PC-3 (cell line): Measurements from ENCODE around the gene BORCS5. TPM values are rescaled to one million over a fixed set of nuclear protein-coding genes. Genes with fewer than 3 reads are reported as not detected.

Experiments used
- ATAC-seq: fragments of 200-7000 bp; cut with Tn5 transposase; 2 replicates; pipeline ENCODE4 v1.9.1; 2020; ENCODE audit warnings: mild to moderate bottlenecking, moderate library complexity
- BruUV-seq: library from RNA; stranded (reverse); fragments of 400-500 nt; replicated peaks from 2 replicates; lab custom pipeline; 2021; lab: Mats Ljungman, UMichigan
- CTCF ChIA-PET: fragments of 300-600 bp; sonication (Branson Sonifier 250); formaldehyde crosslinking; loops from one replicate; lab custom pipeline; 2022; ENCODE audit warnings: antibody characterized with exemption; lab: Charles Lee
- POLR2A ChIA-PET: fragments of 300-600 bp; sonication (Branson Sonifier 250); formaldehyde crosslinking; loops from one replicate; lab custom pipeline; 2022; ENCODE audit warnings: antibody characterized with exemption; ENCODE audit not compliant: unreplicated experiment; lab: Charles Lee
- DNase-seq: peaks from one replicate; pipeline ENCODE4 v3.0.0-alpha.2; 2015
- H2AFZ ChIP-seq: fragments of 300-600 bp; sonication (generic); 2 replicates; pipeline ENCODE4 v1.6.0; 2016; ENCODE audit warnings: antibody characterized with exemption, low read length
- H3F3A ChIP-seq: fragments of 300-600 bp; sonication (generic); one replicate; pipeline ENCODE4 v1.6.0; 2017; ENCODE audit warnings: antibody characterized with exemption, low read length, control low read depth, mild to moderate bottlenecking; ENCODE audit not compliant: unreplicated experiment
- H3K27ac ChIP-seq: fragments of 300-600 bp; sonication (generic); 2 replicates; pipeline ENCODE4 v1.5.1; 2016; ENCODE audit warnings: mild to moderate bottlenecking, low read length
- H3K27me3 ChIP-seq: fragments of 300-600 bp; sonication (generic); 2 replicates; pipeline ENCODE4 v1.6.1; 2016; ENCODE audit warnings: low read length, mixed read lengths
- H3K36me3 ChIP-seq: fragments of 300-600 bp; sonication (generic); 2 replicates; pipeline ENCODE4 v1.6.1; 2016; ENCODE audit warnings: low read depth, mixed run types, low read length, mixed read lengths
- H3K4me1 ChIP-seq: fragments of 300-600 bp; sonication (generic); 2 replicates; pipeline ENCODE4 v1.5.1; 2016; ENCODE audit warnings: low read length; ENCODE audit not compliant: insufficient read depth
- H3K4me2 ChIP-seq: fragments of 300-600 bp; sonication (generic); 2 replicates; pipeline ENCODE4 v1.6.0; 2016; ENCODE audit warnings: low read length
- H3K4me3 ChIP-seq: fragments of 300-600 bp; sonication (generic); 2 replicates; pipeline ENCODE4 v1.5.1; 2016; ENCODE audit warnings: mild to moderate bottlenecking, low read length, mixed read lengths
- H3K79me2 ChIP-seq: fragments of 300-600 bp; sonication (generic); 2 replicates; pipeline ENCODE4 v1.6.1; 2017; ENCODE audit warnings: low read length, mixed read lengths
- H3K9ac ChIP-seq: fragments of 300-600 bp; sonication (generic); 2 replicates; pipeline ENCODE4 v1.6.0; 2016; ENCODE audit warnings: mild to moderate bottlenecking, low read length
- H3K9me2 ChIP-seq: fragments of 300-600 bp; sonication (generic); replicated peaks from 2 replicates; pipeline ENCODE4 v1.6.1; 2016; ENCODE audit warnings: mixed run types, low read length, mixed read lengths
- H3K9me3 ChIP-seq: fragments of 300-600 bp; sonication (generic); 2 replicates; pipeline ENCODE4 v1.6.1; 2016; ENCODE audit warnings: low read length, mixed read lengths
- H4K20me1 ChIP-seq: fragments of 300-600 bp; sonication (generic); 2 replicates; pipeline ENCODE4 v1.6.1; 2016; ENCODE audit warnings: low read length, mixed read lengths
- EZH2 ChIP-seq: fragments of 300-600 bp; sonication (generic); IDR thresholded peaks from one replicate; pipeline ENCODE4 v1.6.1; 2017; ENCODE audit warnings: antibody characterized with exemption, mild to moderate bottlenecking, low read length; ENCODE audit not compliant: unreplicated experiment
- EZH2phosphoT487 ChIP-seq: fragments of 300-600 bp; sonication (generic); IDR thresholded peaks from 2 replicates; pipeline ENCODE4 v1.6.1; 2018; ENCODE audit warnings: mild to moderate bottlenecking, antibody characterized with exemption, low read length, borderline replicate concordance
- intact Hi-C: fragments of 100-400 bp; cut with micrococcal nuclease; formaldehyde crosslinking; loops from 2 replicates; pipeline ENCODE4 v1.9.0; 2023
- total RNA-seq: library from RNA; depleted of rRNA; stranded (reverse); fragments of >200 nt; gene quantifications from 2 replicates; pipeline ENCODE4 v1.2.3, GENCODE V29; 2014
- TF ChIP-seq, protein P1 (sequence below): fragments of 300-600 bp; sonication (generic); conservative IDR thresholded peaks from 2 replicates; pipeline ENCODE4 v1.5.1; 2017; ENCODE audit warnings: antibody characterized with exemption, low read depth, mild to moderate bottlenecking, low read length

BORCS5 gene
- total RNA-seq, 1 experiment from 2014 or later = 2.3 TPM

- Histone ChIP-seq H3K4me1 (peaks cover 22% of the 10 kb centered on the region), H3K27ac (peak overlapping the region; percentile 61), H3K27me3 (no peaks in the 10 kb centered on the region), H3K9ac (peak overlapping the region; percentile 34; the same call in 1 of the 2 replicates), H3F3A (no peaks in the 10 kb centered on the region), H4K20me1 (no peaks in the 10 kb centered on the region), H2AFZ (no peak overlapping the region), H3K4me2 (no peak overlapping the region), H3K9me3 (no peaks in the 10 kb centered on the region), H3K4me3 (no peak overlapping the region), H3K36me3 (no peaks in the 10 kb centered on the region), H3K9me2 (no peaks in the 10 kb centered on the region), H3K79me2 (no peaks in the 10 kb centered on the region)
- ChIA-PET CTCF (no interaction called here), POLR2A (no interaction called here)
- no peak for TF ChIP-seq EZH2
- ATAC-seq = no peak
- intact Hi-C loops = loop anchor here (2.0 kb wide), 1 partner anchor 13 kb away; no protein-coding TSS in a partner anchor
- DNase-seq = no peak
- BruUV-seq = no TSS peak
Measured at GRCh38 chr12:12450043-12450471, 93.2 kb downstream of the BORCS5 start.

GRCh38 chr12:12451098-12451497 lies 94.2 kb downstream of the BORCS5 start:
- intact Hi-C loops = loop anchor here (2.0 kb wide), 1 partner anchor 14 kb away; no protein-coding TSS in a partner anchor
- Histone ChIP-seq H3K27ac (peak overlapping the region; percentile 88), H4K20me1 (no peaks in the 10 kb centered on the region), H3K4me2 (peak overlapping the region; percentile 73), H3K36me3 (no peaks in the 10 kb centered on the region), H2AFZ (no peak overlapping the region), H3K9me3 (no peaks in the 10 kb centered on the region), H3K9me2 (no peaks in the 10 kb centered on the region), H3K4me3 (no peak overlapping the region; the same call in 1 of the 2 replicates), H3K79me2 (no peaks in the 10 kb centered on the region), H3K27me3 (no peaks in the 10 kb centered on the region), H3K4me1 (peaks cover 22% of the 10 kb centered on the region), H3F3A (no peaks in the 10 kb centered on the region), H3K9ac (peak overlapping the region; percentile 61)
- peak; percentile 68 for DNase-seq
- peak; percentile 89 for ATAC-seq
- BruUV-seq = no TSS peak
- CTCF ChIA-PET = no interaction called here
- POLR2A ChIA-PET = no interaction called here
- TF ChIP-seq, protein P1, sequence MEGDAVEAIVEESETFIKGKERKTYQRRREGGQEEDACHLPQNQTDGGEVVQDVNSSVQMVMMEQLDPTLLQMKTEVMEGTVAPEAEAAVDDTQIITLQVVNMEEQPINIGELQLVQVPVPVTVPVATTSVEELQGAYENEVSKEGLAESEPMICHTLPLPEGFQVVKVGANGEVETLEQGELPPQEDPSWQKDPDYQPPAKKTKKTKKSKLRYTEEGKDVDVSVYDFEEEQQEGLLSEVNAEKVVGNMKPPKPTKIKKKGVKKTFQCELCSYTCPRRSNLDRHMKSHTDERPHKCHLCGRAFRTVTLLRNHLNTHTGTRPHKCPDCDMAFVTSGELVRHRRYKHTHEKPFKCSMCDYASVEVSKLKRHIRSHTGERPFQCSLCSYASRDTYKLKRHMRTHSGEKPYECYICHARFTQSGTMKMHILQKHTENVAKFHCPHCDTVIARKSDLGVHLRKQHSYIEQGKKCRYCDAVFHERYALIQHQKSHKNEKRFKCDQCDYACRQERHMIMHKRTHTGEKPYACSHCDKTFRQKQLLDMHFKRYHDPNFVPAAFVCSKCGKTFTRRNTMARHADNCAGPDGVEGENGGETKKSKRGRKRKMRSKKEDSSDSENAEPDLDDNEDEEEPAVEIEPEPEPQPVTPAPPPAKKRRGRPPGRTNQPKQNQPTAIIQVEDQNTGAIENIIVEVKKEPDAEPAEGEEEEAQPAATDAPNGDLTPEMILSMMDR = no peak
- TF ChIP-seq EZH2phosphoT487 (no peak), EZH2 (no peak)

- ATAC-seq (no peak), DNase-seq (no peak)
- Histone ChIP-seq H3K9me2 (no peaks in the 10 kb centered on the region), H3K4me2 (no peak overlapping the region), H3K27ac (no peak overlapping the region), H4K20me1 (no peaks in the 10 kb centered on the region), H3K9me3 (no peaks in the 10 kb centered on the region), H3K9ac (no peak overlapping the region), H3F3A (no peaks in the 10 kb centered on the region), H3K27me3 (no peaks in the 10 kb centered on the region), H3K36me3 (no peaks in the 10 kb centered on the region), H3K79me2 (no peaks in the 10 kb centered on the region), H3K4me1 (peaks cover 22% of the 10 kb centered on the region), H2AFZ (no peak overlapping the region), H3K4me3 (no peak overlapping the region)
- CTCF ChIA-PET = interaction anchor here (0.7 kb wide), 1 partner anchor 18 kb away, joined by 16 read pairs; no protein-coding TSS in a partner anchor
- POLR2A ChIA-PET = no interaction called here
- TF ChIP-seq, protein P1 = no peak
- TF ChIP-seq EZH2phosphoT487 (no peak), EZH2 (no peak)
- intact Hi-C loops = no loop called here
- BruUV-seq = no TSS peak
Measured at GRCh38 chr12:12452326-12452902, 95.5 kb downstream of the BORCS5 start.
